Measurements from ENCODE around the gene ARID1A.

DNA sequence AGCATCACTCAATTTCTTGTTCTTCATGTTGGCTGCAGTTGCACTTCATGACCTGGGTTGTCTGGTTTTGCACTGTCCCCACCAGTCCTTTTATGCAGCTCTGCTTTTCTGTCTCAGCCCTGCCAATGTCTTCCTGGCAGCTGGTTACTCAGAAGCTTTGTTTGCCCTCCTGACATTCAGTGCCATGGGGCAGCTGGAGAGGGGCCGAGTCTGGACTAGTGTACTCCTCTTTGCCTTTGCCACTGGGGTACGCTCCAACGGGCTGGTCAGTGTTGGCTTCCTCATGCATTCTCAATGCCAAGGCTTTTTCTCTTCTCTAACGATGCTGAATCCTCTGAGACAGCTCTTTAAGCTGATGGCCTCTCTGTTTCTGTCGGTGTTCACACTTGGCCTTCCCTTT is 98.6 kb downstream of the ARID1A start:
- TF ChIP-seq, protein P1, sequence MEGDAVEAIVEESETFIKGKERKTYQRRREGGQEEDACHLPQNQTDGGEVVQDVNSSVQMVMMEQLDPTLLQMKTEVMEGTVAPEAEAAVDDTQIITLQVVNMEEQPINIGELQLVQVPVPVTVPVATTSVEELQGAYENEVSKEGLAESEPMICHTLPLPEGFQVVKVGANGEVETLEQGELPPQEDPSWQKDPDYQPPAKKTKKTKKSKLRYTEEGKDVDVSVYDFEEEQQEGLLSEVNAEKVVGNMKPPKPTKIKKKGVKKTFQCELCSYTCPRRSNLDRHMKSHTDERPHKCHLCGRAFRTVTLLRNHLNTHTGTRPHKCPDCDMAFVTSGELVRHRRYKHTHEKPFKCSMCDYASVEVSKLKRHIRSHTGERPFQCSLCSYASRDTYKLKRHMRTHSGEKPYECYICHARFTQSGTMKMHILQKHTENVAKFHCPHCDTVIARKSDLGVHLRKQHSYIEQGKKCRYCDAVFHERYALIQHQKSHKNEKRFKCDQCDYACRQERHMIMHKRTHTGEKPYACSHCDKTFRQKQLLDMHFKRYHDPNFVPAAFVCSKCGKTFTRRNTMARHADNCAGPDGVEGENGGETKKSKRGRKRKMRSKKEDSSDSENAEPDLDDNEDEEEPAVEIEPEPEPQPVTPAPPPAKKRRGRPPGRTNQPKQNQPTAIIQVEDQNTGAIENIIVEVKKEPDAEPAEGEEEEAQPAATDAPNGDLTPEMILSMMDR (IDR thresholded peaks at IDR 0.05), result no peak
- TF ChIP-seq EP300 (IDR thresholded peaks at IDR 0.05) (no peak), POLR2AphosphoS5 (IDR thresholded peaks at IDR 0.05) (no peak)

All from stomach (tissue), 4 donors.